Thyroid gland (tissue), 4 donors: ENCODE measurements around the gene CCT7.
A peak's percentile ranks its signal among the peaks of the same experiment; 100 is the strongest.

Experiments
- POLR2A ChIP-seq, 2 donors: fragments of 450-650 bp; IDR thresholded peaks; one replicate each; pipeline ENCODE4 v1.6.1; 2017; ENCODE audit warnings: antibody characterized with exemption in 2 of 2, mild to moderate bottlenecking in 2 of 2, moderate library complexity in 1 of 2
- TF ChIP-seq, protein P1 (sequence below), 6 experiments: fragments of 200-600 bp in 3 of 6; fragments of 450-650 bp in 3 of 6; sonication (generic) in 3 of 6; IDR thresholded peaks; one replicate each; pipeline ENCODE4 v1.5.1; 2016 to 2019; ENCODE audit warnings: antibody characterized with exemption in 6 of 6, mild to moderate bottlenecking in 2 of 6, inconsistent platforms in 1 of 6, moderate library complexity in 1 of 6

DNA sequence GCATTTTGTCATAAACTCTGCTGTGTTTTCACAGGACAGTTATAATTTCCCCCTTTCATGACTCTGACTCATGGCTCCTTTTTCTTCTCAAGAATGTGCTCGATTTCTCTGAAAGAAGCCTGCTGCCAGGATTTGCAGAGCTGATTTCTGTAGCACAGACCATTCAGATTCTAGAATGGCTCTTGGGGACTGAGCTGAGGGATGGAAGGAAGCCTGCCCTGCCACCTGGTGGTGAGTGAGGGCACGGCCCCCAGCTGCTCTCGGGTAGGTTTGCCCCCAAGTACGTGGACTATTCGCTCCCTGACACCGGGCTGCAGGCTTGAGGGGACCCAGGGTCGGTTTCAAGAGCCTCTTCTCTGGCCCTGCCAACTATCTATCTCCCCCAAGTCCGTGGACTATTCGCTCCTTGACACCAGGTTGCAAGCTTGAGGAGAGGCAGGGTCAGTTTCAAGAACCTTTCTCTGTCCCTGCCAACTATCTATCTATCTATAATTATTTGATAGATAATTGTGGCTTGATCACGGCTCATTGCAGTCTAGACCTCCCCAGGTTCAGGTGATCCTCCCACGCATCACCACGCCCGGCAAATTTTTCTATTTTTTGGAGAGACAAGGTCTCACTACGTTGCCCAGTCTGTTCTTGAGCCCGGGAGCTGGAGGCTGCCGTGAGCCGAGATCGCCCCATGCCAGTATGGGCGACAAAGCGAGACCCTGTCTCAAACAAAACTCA is 21.5 kb upstream of the CCT7 start:
- TF ChIP-seq, protein P1, sequence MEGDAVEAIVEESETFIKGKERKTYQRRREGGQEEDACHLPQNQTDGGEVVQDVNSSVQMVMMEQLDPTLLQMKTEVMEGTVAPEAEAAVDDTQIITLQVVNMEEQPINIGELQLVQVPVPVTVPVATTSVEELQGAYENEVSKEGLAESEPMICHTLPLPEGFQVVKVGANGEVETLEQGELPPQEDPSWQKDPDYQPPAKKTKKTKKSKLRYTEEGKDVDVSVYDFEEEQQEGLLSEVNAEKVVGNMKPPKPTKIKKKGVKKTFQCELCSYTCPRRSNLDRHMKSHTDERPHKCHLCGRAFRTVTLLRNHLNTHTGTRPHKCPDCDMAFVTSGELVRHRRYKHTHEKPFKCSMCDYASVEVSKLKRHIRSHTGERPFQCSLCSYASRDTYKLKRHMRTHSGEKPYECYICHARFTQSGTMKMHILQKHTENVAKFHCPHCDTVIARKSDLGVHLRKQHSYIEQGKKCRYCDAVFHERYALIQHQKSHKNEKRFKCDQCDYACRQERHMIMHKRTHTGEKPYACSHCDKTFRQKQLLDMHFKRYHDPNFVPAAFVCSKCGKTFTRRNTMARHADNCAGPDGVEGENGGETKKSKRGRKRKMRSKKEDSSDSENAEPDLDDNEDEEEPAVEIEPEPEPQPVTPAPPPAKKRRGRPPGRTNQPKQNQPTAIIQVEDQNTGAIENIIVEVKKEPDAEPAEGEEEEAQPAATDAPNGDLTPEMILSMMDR (IDR thresholded peaks at IDR 0.05) = peak; percentile 73 to 95 (median 78)
- TF ChIP-seq POLR2A (IDR thresholded peaks at IDR 0.05) = no peak
